CD4-positive, alpha-beta T cell treated with Interleukin-1 beta for 1 hour (primary cell): Measurements from ENCODE around the gene TIFAB.
A peak's percentile ranks its signal among the peaks of the same experiment; 100 is the strongest.

Experiments used
- DNase-seq, 2 donors: peaks; one replicate each; pipeline ENCODE4 v3.0.0-alpha.2; 2020 to 2022

TIFAB gene

GRCh38 chr5:135481387-135481786, 29.2 kb upstream of the TIFAB start:
- no peak for DNase-seq

- no peak for DNase-seq
Measured at GRCh38 chr5:135480511-135480910, 28.4 kb upstream of the TIFAB start.

- DNase-seq: no peak
Measured at GRCh38 chr5:135478938-135479337, 26.8 kb upstream of the TIFAB start.

- no peak for DNase-seq
Measured at GRCh38 chr5:135477613-135478066, 25.5 kb upstream of the TIFAB start.

GRCh38 chr5:135476615-135477581, 24.7 kb upstream of the TIFAB start:
- no peak for DNase-seq

- no peak for DNase-seq
Measured at GRCh38 chr5:135473956-135474670, 22.0 kb upstream of the TIFAB start.

DNA sequence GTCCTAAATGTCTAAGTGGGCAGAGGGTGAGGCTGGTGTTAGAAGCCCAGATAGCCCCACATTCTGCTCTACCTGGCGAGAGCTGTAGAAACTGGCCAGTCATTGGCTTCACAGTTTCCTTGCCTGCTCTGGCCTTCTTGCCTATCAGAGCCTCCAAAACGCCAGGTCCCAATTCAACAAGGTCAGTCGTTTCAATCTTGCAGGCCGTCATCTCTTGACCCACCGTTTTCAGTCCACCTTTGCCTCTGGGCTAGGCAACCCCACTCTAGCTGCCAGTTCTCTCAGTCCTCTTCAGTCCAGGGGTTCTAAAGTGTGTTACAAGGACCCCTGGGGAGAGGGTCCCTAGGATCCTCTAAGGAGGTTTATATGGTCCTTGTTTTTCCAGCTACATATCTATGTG, 20.0 kb upstream of the TIFAB start:
- DNase-seq: no peak

- DNase-seq: no peak
Measured at GRCh38 chr5:135471726-135472125, 19.6 kb upstream of the TIFAB start.

- DNase-seq: no peak
Measured at GRCh38 chr5:135469911-135470310, 17.8 kb upstream of the TIFAB start.

DNA sequence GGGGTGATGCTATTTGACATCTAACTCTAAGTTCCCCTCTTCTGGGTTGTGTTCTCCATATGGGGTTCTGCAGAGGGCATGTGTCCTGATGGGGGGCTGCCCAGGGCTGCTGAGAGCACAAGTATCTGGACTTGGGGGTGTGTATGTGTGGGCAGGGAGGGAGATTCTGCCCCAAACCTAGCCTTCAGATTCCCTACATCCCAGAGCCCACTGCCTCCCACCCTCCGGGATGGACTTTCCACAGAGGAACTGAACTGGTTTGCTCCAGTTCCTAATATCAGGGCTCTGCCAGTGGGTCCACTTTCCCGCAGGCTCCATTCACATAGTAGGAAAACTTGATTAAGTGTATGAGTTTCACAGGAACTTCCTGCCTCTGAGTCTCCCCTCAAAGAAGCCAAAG, 16.4 kb upstream of the TIFAB start:
- DNase-seq: no peak

- DNase-seq: no peak
Measured at GRCh38 chr5:135467871-135468485, 15.8 kb upstream of the TIFAB start.

DNA sequence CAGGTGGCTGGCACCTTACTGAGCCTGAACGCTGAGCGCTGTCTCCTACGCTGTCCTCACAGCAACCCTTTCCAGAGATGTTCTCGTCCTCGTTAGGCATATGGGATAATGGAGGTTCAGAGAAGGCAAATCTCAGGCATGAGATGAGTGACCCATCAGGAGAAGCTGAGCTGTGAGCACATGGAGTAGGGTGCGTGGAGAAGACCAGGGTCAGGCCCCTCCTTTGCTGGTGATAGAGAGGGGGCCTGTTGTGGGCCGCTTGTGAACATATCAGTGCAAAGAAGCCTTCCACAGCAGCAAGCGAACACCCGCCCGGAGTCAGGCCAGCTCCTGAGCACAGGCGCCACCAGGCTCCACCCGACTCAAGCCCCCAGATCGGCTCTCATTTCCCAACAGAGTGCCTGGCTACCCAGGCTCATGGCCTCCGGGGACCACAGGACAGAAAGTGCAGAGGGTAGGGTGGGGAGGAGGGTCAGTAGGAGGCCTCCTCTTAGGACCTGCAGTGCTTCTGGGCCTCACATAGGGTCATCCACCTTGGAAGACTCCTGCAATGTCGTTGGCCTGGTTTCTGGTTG, 15.0 kb upstream of the TIFAB start:
- no peak for DNase-seq

GRCh38 chr5:135466178-135467050, 14.3 kb upstream of the TIFAB start:
- peak; percentile 46 to 59 for DNase-seq

DNA sequence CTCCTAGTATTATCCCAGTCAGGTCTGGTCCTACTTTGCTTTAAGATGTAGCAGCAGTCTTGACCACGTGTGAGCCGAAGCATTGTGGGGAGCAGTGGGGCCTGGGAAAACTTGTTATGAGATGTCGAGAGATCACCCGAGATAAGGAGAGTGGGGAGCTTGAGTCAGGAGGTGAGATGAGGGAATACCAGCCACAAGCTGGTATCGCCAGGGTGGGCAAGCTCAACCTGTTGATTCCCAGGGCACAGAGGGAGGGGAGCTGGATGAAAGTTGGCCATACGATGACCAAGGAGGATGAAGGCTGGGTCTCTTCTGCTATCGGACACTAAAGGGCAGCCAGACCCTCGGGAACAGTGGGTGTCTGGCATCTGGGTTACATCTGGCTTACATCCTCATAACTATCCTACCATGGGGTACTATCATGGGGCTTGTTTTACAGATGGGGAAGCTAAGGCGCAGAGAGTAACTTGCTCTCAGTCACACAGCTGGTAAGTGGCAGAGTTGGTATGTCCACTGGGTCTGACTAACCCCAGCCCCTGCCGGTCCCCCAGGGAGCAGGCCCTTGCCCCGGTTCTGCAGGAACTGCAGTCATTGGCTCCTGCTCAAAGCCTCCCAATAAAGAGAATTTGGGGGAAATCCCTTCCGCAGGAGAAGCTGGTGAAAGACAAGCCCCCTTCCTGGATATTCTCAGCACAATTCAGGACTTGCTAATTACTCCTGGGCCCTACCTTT, 13.4 kb upstream of the TIFAB start:
- no peak for DNase-seq

- DNase-seq: peak; percentile 49 to 53
Measured at GRCh38 chr5:135462304-135462703, 10.2 kb upstream of the TIFAB start.

DNA sequence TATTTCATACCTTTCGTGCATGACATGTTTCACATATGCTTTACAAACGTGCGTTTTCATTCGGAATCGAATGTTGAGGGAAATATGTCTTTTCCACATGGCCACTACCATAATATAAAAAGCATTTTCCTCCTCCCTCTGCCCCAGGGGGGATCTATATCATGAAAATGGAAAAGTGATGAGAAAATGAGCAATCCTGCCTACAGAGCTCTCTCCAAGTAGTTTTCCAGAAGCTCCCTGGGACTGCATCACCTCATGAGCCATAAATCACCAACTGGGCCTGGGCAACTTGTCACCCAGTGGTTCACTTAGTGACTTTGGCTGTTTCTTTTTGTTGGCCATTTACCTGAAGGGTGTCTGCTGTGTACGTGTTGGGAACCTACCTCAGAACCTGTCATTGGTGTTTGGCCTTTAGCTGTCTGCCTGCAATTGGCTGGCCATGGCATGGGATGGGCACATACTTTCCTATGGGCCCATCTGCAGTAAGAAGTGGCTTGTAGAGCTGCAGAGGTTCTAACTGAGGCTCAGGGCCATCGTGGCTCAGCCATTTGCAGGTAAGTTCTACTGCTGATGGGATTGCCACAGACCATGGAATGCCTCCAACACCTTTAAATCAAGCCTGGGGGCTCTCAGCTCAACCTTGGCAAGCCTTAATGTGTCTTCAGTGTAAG, 9.5 kb upstream of the TIFAB start:
- no peak for DNase-seq

- DNase-seq: no peak
Measured at GRCh38 chr5:135460246-135461033, 8.3 kb upstream of the TIFAB start.

DNA sequence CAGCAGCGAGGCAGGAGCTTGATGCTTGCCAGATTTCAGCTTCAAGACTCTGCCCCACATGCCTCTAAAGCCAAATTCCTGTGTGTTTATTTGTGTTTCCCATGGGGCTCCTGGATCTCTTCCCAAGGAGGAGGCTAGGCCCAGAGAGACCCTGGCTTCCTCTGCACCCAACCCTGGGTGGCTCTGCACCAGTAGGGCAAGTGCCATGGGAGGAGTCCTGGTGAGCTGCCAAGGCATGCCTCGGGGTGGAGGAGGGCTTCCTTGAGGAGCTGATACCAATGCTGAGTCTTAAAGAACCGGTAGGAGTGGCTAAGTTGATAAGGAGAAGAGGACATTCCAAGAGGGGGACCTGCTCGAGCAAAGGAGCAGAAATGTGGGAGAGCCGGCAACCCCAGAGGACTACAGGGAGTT, 6.8 kb upstream of the TIFAB start:
- no peak for DNase-seq

- DNase-seq: no peak
Measured at GRCh38 chr5:135458356-135458755, 6.2 kb upstream of the TIFAB start.
